Mesenteric fat pad (tissue), 1 donor: ENCODE results near the gene INTS12. TPM values are rescaled to one million over a fixed set of nuclear protein-coding genes. Genes with fewer than 3 reads are reported as not detected.

Experiments
- total RNA-seq: library from RNA; stranded (reverse); fragmentation: NEBNext Ultra II Directional; extraction: Animal tissue kit (Norgen Biotek cat#: 25700); gene quantifications from one replicate; pipeline ENCODE4 v1.2.1, GENCODE V29; 2021
- donor health status: DM: yes; HTN: yes; CAD: no.

INTS12 gene
- total RNA-seq, 1 donor from 2014 or later, result 15.9 TPM

Other genes with a start within 250 kb of the INTS12 start
- gene PPA2, start 234.6 kb downstream of the INTS12 start, total RNA-seq, result 67.2 TPM
- gene ARHGEF38, start 156.1 kb downstream of the INTS12 start, total RNA-seq, result not detected
- 6.6 TPM for gene GSTCD, start 95 bp upstream of the INTS12 start, total RNA-seq
- gene NPNT, start 186.8 kb upstream of the INTS12 start, total RNA-seq, result 6.9 TPM